HG03066 (cell line): ENCODE data around the gene PRSS3.
"Not testable (repeated sequence)": the region's sequence is repeated elsewhere in the genome, so short reads cannot be mapped to it uniquely, and the experiment has no call there.

Source experiments
- ATAC-seq: cut with Tn5 transposase; IDR thresholded peaks from one replicate; pipeline ENCODE4 v1.9.1; 2021; ENCODE audit warnings: low read depth; ENCODE audit not compliant: unreplicated experiment

Gene PRSS3

DNA sequence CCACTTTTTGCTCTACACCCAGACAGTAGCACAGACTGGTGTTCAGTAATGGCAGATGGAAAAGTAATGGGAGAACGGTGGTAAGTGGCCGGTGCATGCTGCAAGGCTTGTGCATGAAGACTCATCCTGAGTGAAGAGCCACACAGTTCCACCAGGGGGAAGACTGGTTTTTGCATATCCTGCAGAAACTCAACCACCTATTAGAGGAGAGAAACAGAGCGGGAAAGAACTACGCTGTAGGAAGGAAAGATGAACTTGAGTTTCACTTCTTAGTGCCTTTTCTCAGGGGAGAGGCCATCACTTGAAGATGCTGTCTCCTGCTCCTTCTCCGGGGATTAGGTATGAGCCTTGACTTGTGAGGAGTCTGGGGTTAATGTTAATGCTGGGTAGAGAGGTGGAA, 9.4 kb upstream of the PRSS3 start:
- no peak for ATAC-seq

DNA sequence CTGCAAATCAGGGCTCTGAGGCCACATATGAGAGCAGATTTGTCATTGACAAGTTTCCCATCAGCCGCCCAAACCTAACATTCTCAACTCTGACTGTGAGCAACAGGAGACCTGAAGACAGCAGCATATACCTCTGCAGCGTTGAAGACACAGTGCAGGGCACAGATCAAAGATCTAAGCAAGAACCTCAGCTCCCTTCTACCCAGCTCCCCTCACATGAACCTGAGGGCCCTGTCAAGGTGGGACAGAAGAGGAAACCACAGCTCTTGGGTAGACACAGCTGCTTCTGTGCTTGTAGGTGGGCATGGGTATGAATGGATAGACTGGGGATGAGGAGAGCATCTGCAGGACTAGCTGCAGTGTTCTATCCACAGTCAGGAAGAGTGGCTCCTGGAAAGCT, 8.7 kb upstream of the PRSS3 start:
- no peak for ATAC-seq

DNA sequence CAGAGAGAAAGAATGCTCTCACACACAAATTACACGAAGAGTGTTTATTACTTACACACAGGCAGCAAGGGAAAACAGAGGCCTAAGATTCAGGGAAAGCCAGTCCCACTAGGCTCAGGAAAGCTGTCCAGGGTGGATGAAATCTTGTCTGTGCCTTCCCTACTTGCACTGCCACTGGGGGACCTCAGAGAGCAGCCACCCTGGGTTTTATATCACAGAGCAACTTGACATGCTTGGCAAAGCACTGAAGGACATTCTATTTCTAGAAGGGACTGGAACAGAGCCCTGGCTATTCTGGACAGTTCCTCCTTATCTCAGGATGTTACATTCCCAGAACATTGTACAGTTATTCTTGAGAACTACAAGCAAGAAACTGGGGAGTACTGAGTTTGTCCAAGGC, 7.5 kb upstream of the PRSS3 start:
- ATAC-seq: no peak

DNA sequence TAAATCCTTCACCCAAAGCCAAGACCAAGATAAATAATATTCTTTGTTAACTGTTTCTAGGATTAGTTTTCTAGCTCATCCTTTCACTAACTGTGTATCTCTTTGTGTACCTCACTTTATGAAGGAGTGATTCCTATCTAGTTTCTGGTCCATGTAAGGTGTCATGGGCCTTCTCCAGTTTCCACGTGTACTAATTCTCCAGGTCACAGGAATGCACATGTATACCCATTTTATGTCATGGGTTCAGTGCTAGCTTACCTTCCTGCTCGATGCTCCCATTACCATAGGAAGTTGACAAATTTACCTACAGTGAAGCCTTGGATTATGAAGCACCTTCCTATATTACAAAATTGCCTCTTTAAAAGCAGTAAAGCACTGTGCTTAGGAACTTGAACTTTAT, 5.9 kb upstream of the PRSS3 start:
- ATAC-seq: not testable (repeated sequence)

DNA sequence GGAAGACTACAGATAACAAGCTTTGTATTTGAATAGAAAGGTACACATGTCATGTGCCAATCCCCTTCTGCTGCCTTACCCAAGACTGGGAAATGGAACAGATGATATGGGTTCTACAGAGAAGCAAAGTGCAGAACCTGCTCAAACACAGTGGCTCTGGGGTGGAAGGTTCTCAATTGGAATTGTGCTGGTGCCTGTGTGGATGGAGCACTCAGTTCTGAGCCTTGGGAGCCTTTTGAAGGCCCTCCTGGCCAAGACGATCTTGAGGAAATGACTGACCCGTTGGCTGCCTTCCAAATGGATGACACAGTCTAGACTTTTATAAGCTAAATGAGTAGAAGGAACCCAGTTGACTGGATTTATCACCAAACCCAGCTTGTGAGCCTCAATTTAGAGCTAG, 4.2 kb upstream of the PRSS3 start:
- ATAC-seq: no peak

DNA sequence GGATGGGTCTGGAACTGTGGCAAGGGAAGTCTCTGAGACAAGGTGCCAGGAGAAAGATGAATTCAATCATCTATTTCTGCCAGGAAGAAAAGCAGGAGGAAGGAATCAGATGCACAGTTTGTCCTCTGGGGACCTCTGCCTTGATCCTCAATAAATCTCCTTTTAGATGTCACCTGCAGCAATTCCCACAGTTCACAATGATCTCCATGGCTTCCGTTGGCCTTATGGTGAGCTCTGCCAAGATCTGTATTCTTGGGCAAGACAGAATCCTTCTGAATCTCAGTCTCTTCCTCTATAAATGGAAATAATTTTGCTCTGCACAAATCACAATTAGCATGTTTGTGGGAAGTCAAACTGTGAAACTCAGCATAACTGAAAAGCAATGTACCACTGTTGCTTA, 1.9 kb upstream of the PRSS3 start:
- not testable (repeated sequence) for ATAC-seq

DNA sequence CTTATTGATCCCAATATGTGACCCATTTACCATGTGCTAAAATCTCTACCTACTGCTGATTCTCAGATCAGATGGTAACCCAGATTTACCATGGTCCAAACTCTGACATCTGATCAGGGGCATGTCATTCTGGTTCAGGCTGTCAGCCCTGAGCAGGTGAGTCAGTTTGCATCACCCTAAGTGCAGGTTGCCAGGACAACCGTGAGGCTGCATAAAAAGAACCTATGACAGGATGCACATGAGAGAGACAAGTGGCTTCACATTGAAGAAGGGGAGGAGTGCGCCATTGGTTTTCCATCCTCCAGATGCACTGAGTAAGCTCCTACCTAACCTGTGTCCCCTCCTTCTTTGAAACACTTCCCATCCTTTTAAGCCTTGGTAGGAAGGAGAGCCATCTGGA, 801 bp upstream of the PRSS3 start:
- ATAC-seq: no peak

DNA sequence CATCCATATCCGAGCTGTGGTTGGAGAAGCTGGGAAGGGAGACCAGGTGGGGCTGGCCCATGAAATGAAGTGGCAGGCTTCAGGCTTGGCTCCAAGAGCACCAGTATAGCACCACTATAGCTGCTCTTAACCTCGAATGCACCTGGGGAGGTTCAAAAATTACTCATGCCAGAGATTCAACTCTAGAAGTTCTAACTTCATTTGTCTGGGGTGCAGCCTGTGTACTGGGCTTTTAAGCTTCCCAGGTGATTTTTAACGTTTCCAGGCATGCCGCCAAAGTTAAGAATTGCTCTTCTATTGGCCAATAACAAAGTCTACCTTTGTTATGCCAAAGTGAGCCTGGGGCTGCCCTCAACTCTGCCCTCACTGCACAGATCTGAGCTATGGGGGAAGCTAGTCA, 458 bp downstream of the PRSS3 start:
- no peak for ATAC-seq

DNA sequence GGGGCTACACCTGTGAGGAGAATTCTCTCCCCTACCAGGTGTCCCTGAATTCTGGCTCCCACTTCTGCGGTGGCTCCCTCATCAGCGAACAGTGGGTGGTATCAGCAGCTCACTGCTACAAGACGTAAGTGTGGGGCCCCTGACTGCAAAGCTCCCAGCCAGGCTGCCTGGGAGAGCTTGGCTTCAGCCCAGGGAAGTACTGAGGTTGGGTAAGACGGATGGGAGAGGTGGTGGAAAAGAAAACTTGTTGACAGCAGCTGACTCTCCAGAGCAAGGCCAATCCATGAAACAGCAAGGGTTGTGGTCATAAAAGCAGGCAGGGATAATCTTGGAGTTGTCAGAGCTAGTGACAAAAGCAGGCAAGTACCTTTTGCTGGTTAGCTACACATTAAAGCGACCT, 1.3 kb downstream of the PRSS3 start:
- ATAC-seq: not testable (repeated sequence)

DNA sequence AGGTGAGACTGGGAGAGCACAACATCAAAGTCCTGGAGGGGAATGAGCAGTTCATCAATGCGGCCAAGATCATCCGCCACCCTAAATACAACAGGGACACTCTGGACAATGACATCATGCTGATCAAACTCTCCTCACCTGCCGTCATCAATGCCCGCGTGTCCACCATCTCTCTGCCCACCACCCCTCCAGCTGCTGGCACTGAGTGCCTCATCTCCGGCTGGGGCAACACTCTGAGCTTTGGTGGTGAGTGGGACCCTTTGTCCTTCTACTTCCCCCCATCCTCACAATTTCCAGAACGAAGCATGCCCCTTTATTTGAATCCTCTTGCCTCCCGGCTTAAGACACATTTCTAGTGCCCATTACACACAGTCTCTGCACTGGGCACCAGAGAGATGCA, 2.5 kb downstream of the PRSS3 start:
- ATAC-seq: no peak

DNA sequence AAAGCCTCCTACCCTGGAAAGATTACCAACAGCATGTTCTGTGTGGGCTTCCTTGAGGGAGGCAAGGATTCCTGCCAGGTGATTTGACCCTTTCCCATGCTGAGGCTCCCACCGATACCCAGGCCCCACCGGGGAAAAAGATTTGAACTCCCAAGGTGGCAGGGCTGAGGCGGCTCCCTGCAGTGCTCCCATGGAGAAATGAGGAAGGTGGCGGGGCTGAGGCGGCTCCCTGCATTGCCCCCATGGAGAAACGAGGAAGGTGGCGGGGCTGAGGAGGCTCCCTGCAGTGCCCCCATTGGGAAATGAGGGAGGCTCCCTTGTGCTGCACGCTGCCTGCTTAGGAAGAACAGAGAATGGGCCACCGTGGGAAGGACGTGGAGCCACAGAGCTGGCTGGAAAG, 3.2 kb downstream of the PRSS3 start:
- ATAC-seq: no peak

DNA sequence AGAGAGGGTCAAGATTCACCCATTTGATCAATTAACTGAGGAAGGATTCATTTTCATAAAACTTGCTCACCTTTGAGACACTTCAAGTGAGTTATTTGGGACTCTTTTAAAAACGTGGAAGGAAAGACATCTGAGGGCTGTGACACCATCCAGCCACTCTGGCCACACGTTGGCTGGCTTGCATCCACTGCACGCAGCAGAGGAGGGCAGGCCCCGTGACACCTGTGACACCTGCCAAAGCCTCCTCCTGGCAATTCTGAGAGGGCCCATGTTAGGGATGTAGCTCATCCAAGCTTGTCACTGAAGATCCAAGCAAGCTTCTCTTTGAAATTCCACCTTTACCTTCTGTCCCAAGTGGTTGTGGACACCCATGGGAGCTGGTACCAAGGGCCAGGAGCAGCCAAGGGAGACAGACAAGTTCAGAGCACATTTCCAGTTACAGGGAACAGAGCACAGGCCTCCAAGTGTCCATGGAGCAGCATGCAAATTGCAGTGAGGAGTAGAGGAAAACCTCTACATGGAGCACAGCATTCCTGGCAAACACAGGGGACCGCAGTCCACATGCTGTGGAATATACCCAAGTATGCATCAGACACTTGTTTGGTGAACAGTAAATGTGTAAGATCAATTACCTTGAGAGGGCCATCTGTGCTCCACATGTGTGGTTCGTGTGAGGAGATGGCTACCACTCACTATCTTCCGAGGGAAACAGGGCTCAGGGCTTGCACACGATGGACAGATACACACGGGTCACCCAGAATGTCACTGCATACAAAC, 4.8 kb downstream of the PRSS3 start:
- no peak for ATAC-seq

DNA sequence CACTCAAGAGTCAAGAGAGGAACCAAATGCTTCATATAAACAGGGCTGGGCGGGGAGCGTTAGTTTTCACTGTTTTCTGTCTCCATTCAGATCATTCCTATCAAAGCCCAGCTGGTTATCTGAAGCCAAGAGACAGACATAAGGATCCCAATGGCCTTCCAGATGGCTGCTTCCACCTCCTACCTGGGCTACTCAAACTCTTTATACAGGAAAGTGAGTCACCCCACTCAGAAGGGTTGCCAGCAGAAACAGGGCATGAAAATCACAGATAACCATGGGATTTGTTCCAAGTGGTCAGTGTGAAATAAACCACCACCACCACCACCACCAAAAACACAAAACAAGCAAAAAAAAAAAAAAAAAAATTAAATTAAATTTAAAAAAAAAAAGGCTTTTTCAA, 5.5 kb downstream of the PRSS3 start:
- no peak for ATAC-seq

DNA sequence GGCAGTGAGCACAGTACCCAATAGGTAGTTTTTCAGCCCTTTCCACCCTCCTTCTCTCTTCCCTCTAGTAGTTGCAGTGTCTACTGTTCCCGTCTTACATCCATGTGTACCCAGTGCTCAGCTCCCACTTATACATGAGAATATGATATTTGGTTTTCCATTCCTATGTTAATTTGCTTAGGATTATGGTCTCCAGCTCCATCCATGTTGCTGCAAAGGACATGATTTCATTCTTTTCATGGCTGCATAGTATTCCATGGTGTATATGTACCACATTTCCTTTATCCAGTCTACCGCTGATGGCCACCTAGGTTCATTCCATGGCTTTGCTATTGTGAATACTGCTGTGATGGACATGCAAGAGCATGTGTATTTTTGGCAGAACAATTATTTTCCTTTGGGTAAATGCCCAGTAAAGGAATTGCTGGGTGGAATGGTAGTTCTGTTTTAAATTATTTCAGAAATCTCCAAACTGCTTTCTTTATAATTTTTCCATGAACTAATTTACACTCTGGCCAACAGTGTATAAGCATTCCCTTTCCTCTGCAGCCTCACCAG, 6.7 kb downstream of the PRSS3 start:
- ATAC-seq: not testable (repeated sequence)

DNA sequence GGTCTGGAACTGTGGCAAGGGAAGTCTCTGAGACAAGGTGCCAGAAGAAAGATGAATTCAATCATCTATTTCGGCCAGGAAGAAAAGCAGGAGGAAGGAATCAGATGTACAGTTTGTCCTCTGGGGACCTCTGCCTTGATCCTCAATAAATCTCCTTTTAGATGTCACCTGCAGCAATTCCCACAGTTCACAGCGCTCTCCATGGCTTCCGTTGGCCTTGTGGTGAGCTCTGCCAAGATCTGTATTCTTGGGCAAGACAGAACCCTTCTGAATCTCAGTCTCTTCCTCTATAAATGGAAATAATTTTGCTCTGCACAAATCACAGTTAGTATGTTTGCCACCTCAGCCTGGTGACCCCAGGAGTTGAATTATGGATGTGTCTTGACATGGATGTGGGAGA, 8.8 kb downstream of the PRSS3 start:
- not testable (repeated sequence) for ATAC-seq

DNA sequence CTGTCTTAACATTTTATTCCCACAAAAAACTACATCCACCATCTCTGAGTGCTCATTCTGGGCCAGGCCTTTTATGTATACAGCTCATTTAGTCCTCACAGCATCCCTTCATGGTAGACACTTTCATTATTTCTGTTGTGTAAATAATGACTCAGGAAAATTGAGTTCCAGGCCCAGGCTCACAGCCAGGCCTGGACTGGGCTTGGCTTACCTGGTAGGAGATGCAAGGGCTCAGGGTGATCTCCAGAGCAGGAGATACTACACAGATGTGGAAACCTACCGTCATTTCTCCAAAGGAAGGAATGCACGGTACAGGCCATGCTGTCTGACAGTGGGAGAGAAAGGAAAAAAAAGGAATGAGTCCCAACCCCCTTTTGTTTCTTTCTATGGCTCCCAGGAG, 11.8 kb downstream of the PRSS3 start:
- ATAC-seq: not testable (repeated sequence)

DNA sequence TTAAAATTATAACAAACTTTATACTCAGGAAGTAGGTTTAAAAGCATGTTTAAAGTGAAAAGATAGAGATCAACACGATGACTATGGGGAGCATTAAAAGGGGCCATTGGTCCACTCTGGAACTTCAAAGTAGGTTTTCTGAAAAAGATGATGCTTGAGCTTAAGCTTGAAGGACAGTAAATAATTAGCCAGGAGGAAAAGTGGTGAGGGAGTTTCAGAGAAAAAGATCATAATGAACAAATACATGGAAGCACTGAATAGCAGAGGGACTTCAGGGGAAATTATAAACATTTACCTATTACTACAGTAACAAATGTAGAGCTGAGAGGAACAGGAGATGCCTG, 13.6 kb downstream of the PRSS3 start:
- not testable (repeated sequence) for ATAC-seq

DNA sequence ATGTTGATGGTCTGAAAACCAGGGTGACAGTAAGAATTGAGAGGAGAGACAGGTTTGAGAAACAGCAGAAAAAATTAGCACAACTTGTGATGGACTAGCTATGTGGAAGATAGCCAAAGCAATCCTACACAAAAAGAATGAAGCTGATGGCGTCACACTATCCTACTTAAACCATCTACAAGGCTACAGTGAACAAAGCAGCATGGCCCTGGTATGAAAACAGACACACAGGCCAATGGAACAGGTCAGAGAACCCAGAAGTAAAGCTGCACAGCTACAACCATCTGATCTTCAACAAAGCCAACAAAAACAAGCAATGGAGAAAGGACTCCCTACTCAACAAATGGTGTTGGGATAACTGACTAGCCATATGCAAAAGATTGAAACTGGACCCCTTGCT, 14.1 kb downstream of the PRSS3 start:
- no peak for ATAC-seq

DNA sequence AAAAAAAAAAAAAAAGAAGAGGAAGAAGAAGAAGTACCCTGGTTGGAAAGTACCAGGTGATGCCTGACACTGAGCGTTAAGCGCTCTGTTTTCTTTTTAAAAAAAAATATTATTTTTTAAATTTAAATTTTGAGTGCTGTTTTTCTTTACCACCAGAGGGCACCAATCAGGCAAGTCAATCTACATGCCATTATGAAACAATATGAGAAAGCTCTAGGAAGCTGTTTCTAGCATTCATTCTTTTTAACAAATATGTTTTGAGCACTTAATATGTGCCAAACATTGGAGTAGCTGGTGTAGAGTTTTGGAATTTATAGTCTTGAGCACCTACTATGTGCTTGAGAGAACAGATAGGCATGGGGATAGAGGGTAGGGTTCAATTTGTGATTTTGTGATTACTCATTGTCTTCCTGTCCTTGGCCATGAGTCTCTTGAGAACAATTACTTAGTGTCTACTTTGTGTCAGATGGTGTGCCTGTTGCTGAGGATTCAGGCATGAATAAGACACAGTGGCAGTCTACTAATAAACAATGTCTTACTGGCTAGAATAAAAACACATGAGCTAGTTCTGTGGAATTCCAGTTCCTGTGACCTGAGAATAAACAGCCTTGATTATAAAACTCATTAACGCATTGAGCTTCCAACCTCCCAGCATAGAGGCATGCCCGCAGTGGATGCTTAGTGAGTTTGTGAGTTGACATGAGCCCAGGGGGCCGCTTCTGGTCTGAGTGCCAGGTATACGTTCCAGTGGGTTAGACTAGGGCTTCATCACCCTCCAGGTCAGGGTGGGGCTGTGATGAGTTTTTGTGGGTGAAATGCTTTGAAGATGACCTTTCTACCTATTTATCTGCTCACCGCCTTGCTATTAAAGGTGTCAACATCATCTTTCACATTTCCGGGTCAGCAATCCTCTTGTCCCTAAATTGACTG, 18.6 kb downstream of the PRSS3 start:
- ATAC-seq: no peak

DNA sequence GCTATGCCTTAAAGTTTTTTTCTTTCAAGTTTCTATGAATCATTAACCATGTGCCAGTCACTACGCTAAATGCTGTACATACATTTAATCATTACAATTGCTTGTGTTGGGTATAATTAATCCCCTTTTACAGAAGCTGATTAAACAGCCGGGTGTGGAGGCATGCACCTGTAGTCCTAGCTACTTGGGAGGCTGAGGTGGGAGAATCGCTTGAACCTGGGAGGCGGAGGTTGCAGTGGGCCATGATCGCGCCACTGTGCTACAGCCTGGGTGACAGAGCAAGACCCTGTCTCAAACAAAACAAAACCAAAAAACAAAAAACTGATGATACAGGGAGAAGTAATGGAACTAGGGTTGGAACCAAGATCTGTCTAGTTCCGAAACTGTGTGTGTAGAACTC, 20.4 kb downstream of the PRSS3 start:
- no peak for ATAC-seq
